Kidney (tissue), 14 donors: Measurements from ENCODE around the gene P3H1. TPM values are rescaled to one million over a fixed set of nuclear protein-coding genes. Genes with fewer than 3 reads are reported as not detected.

Experiments
- DNase-seq, 5 donors: peaks; one replicate each; pipeline ENCODE4 v3.0.0-alpha.2; 2013 to 2020
- FAIRE-seq: peaks from 2 replicates; lab custom pipeline; 2012; peaks lifted over from hg19 to GRCh38; lab: Jason Lieb, UNC
- H3K27ac ChIP-seq, 2 donors: one replicate each; pipeline ENCODE4 v1.7.0; 2013; ENCODE audit warnings: low read depth in 2 of 2, low read length in 2 of 2, inconsistent platforms in 1 of 2
- H3K27me3 ChIP-seq: one replicate; pipeline ENCODE4 v1.7.1; 2013; ENCODE audit warnings: low read length, inconsistent platforms; ENCODE audit not compliant: control insufficient read depth, insufficient read depth
- H3K36me3 ChIP-seq, 3 donors: one replicate each; pipeline versions ENCODE4 v1.7.0 to v1.7.1; 2013; ENCODE audit warnings: low read length in 3 of 3, control low read depth in 1 of 3, inconsistent platforms in 1 of 3; ENCODE audit not compliant: insufficient read depth in 3 of 3, control insufficient read depth in 2 of 3
- H3K4me1 ChIP-seq, 3 donors: one replicate each; pipeline versions ENCODE4 v1.7.0 to v1.7.1; 2013; ENCODE audit warnings: low read length in 3 of 3, inconsistent platforms in 1 of 3, low read depth in 1 of 3; ENCODE audit not compliant: control insufficient read depth in 2 of 3, insufficient read depth in 2 of 3
- H3K4me3 ChIP-seq, 3 donors: one replicate each; pipeline versions ENCODE4 v1.7.0 to v1.8.1; 2013; ENCODE audit warnings: low read length in 3 of 3, control low read depth in 1 of 3, inconsistent platforms in 1 of 3
- H3K9ac ChIP-seq, 3 donors: one replicate each; pipeline versions ENCODE4 v1.7.0 to v1.7.1; 2013; ENCODE audit warnings: low read length in 3 of 3, control low read depth in 1 of 3, inconsistent platforms in 1 of 3
- H3K9me3 ChIP-seq, 3 donors: one replicate each; pipeline versions ENCODE4 v1.7.0 to v1.7.1; 2013; ENCODE audit warnings: low read length in 3 of 3, control low read depth in 1 of 3, inconsistent platforms in 1 of 3; ENCODE audit not compliant: control insufficient read depth in 2 of 3, insufficient read depth in 1 of 3
- CTCF ChIP-seq: IDR thresholded peaks from 3 replicates; pipeline ENCODE4 v1.5.1; 2012; ENCODE audit warnings: mild to moderate bottlenecking, moderate library complexity, borderline replicate concordance; ENCODE audit not compliant: insufficient read depth; ENCODE audit errors: extremely low read depth
- intact Hi-C: fragments of 100-400 bp; cut with DNase I; formaldehyde crosslinking; loops from one replicate; pipeline ENCODE4 v1.11.1; 2022
- polyA plus RNA-seq: library from polyadenylated mRNA; stranded (reverse); fragments of 350-450 nt; fragmentation: Illumina TruSeq; extraction: RNeasy Lipid Tissue Mini Kit (QIAGEN cat#74804); gene quantifications from one replicate; pipeline ENCODE4 v1.2.3, GENCODE V29; 2014; ENCODE audit warnings: low read depth, low replicate concordance; ENCODE audit not compliant: insufficient read depth
- total RNA-seq: library from RNA; stranded (reverse); fragmentation: NEBNext Ultra II Directional; extraction: Animal tissue kit (Norgen Biotek cat#: 25700); gene quantifications from one replicate; pipeline ENCODE4 v1.2.1, GENCODE V29; 2021
- donor health status: control.
- donor health status: control.
- donor health status: control.
- donor health status: control.
- donor health status: control.
- donor health status: DM: yes; HTN: yes; CAD: no.
- donor health status: Normal renal cell carcinoma (clear cell type).

Gene P3H1
- total and polyA plus RNA-seq, 2 donors from 2014 or later, result 19.0 to 29.7 TPM

GRCh38 chr1:42750041-42750440 is 16.8 kb downstream of the P3H1 start:
- peaks cover 8 to 41% (median 32%) of the 10 kb centered on the region in 3 donors for H3K36me3 ChIP-seq
- DNase-seq (no peak), FAIRE-seq (no peak)
- no peak overlapping the region for H3K4me3 ChIP-seq
- H3K9ac ChIP-seq, result no peak overlapping the region
- H3K27me3 ChIP-seq, result no peaks in the 10 kb centered on the region
- H3K4me1 ChIP-seq, result no peaks in the 10 kb centered on the region
- no peak for TF ChIP-seq CTCF
- no peak overlapping the region for H3K27ac ChIP-seq
- intact Hi-C loops, result no loop called here
- H3K9me3 ChIP-seq, result no peaks in the 10 kb centered on the region

GRCh38 chr1:42748461-42749410 is 18.1 kb downstream of the P3H1 start:
- no peak overlapping the region for H3K27ac ChIP-seq
- intact Hi-C loops, result loop anchor here (10.0 kb wide), 1 partner anchor 164 kb away; no protein-coding TSS in a partner anchor
- H3K36me3 ChIP-seq, result peaks cover 8 to 30% (median 21%) of the 10 kb centered on the region in 3 donors
- H3K9me3 ChIP-seq, result no peaks in the 10 kb centered on the region
- FAIRE-seq (no peak), DNase-seq (no peak)
- H3K27me3 ChIP-seq, result no peaks in the 10 kb centered on the region
- H3K4me3 ChIP-seq, result no peak overlapping the region
- no peak for TF ChIP-seq CTCF
- no peaks in the 10 kb centered on the region for H3K4me1 ChIP-seq
- H3K9ac ChIP-seq, result no peak overlapping the region

GRCh38 chr1:42748021-42748420 is 18.8 kb downstream of the P3H1 start:
- Histone ChIP-seq H3K27ac (no peak overlapping the region), H3K9me3 (no peaks in the 10 kb centered on the region), H3K4me3 (no peak overlapping the region), H3K4me1 (no peaks in the 10 kb centered on the region), H3K27me3 (no peaks in the 10 kb centered on the region), H3K36me3 (peaks cover 6 to 30% (median 19%) of the 10 kb centered on the region in 3 donors), H3K9ac (no peak overlapping the region)
- DNase-seq, result no peak
- intact Hi-C loops, result loop anchor here (10.0 kb wide), 1 partner anchor 163 kb away; no protein-coding TSS in a partner anchor
- FAIRE-seq, result no peak
- TF ChIP-seq CTCF, result no peak
